Measurements from ENCODE around the gene YY1.
"Not testable (repeated sequence)": the region's sequence is repeated elsewhere in the genome, so short reads cannot be mapped to it uniquely, and the experiment has no call there.

YY1 gene

GRCh38 chr14:100283984-100284881 is 45.3 kb downstream of the YY1 start:
- no peak for DNase-seq (ENCODE audit: low read depth in 2 of 3, low spot score in 1 of 3)

GRCh38 chr14:100285021-100285912 is 46.3 kb downstream of the YY1 start:
- DNase-seq (ENCODE audit: low read depth in 2 of 3, low spot score in 1 of 3): peak; percentile 54 to 74 (median 69)

GRCh38 chr14:100285913-100286400 is 47.0 kb downstream of the YY1 start:
- DNase-seq (ENCODE audit: low read depth in 2 of 3, low spot score in 1 of 3): no peak

- no peak for DNase-seq (ENCODE audit: low read depth in 2 of 3, low spot score in 1 of 3)
Measured at GRCh38 chr14:100286484-100287191, 47.7 kb downstream of the YY1 start.

GRCh38 chr14:100287202-100287997 is 48.5 kb downstream of the YY1 start:
- no peak for DNase-seq (ENCODE audit: low read depth in 2 of 3, low spot score in 1 of 3)

- DNase-seq (ENCODE audit: low read depth in 2 of 3, low spot score in 1 of 3): not testable (repeated sequence)
Measured at GRCh38 chr14:100287998-100288295, 49.0 kb downstream of the YY1 start.

GRCh38 chr14:100288382-100289185 is 49.6 kb downstream of the YY1 start:
- no peak for DNase-seq (ENCODE audit: low read depth in 2 of 3, low spot score in 1 of 3)

GRCh38 chr14:100289916-100290606 is 51.1 kb downstream of the YY1 start:
- no peak for DNase-seq (ENCODE audit: low read depth in 2 of 3, low spot score in 1 of 3)

GRCh38 chr14:100290607-100291304 is 51.8 kb downstream of the YY1 start:
- DNase-seq (ENCODE audit: low read depth in 2 of 3, low spot score in 1 of 3): no peak

GRCh38 chr14:100291305-100292075 is 52.5 kb downstream of the YY1 start:
- no peak for DNase-seq (ENCODE audit: low read depth in 2 of 3, low spot score in 1 of 3)

GRCh38 chr14:100292301-100292775 is 53.4 kb downstream of the YY1 start:
- DNase-seq (ENCODE audit: low read depth in 2 of 3, low spot score in 1 of 3): no peak

GRCh38 chr14:100292776-100293461 is 54.0 kb downstream of the YY1 start:
- DNase-seq (ENCODE audit: low read depth in 2 of 3, low spot score in 1 of 3): no peak

GRCh38 chr14:100293497-100294212 is 54.7 kb downstream of the YY1 start:
- no peak for DNase-seq (ENCODE audit: low read depth in 2 of 3, low spot score in 1 of 3)

- no peak for DNase-seq (ENCODE audit: low read depth in 2 of 3, low spot score in 1 of 3)
Measured at GRCh38 chr14:100294213-100294962, 55.4 kb downstream of the YY1 start.

- DNase-seq (ENCODE audit: low read depth in 2 of 3, low spot score in 1 of 3): no peak
Measured at GRCh38 chr14:100294963-100295330, 56.0 kb downstream of the YY1 start.

All from stimulated activated CD4-positive, alpha-beta T cell treated with anti-CD3 and anti-CD28 coated beads, Interleukin-12 subunit alpha, Interleukin-12 subunit beta, amount 100 ng/mL, for 48 hours (primary cell).